ENCODE data around the gene GPRIN2. TPM values are rescaled to one million over a fixed set of nuclear protein-coding genes. Genes with fewer than 3 reads are reported as not detected.
"Not testable (repeated sequence)": the region's sequence is repeated elsewhere in the genome, so short reads cannot be mapped to it uniquely, and the experiment has no call there.

GPRIN2 gene
- total RNA-seq, 1 donor from 2014 or later, result 0.17 TPM

- DNase-seq, result no peak
These were observed 20.3 kb downstream of the GPRIN2 start for GRCh38 chr10:46536171-46536570.

- no peak for DNase-seq
These were observed 21.5 kb downstream of the GPRIN2 start for GRCh38 chr10:46534828-46535524.

GRCh38 chr10:46532256-46532655, 24.2 kb downstream of the GPRIN2 start:
- DNase-seq, result not testable (repeated sequence)

GRCh38 chr10:46530249-46531186, 25.9 kb downstream of the GPRIN2 start:
- no peak for DNase-seq

- DNase-seq, result not testable (repeated sequence)
These were observed 26.7 kb downstream of the GPRIN2 start for GRCh38 chr10:46529742-46530141.

- no peak for DNase-seq
These were observed 27.5 kb downstream of the GPRIN2 start for GRCh38 chr10:46528675-46529615.

- DNase-seq, result no peak
These were observed 28.2 kb downstream of the GPRIN2 start for GRCh38 chr10:46528171-46528671.

GRCh38 chr10:46527241-46527811, 29.1 kb downstream of the GPRIN2 start:
- no peak for DNase-seq

GRCh38 chr10:46526682-46527038, 29.8 kb downstream of the GPRIN2 start:
- DNase-seq, result no peak

- DNase-seq, result no peak
These were observed 30.4 kb downstream of the GPRIN2 start for GRCh38 chr10:46525824-46526681.

- no peak for DNase-seq
These were observed 31.2 kb downstream of the GPRIN2 start for GRCh38 chr10:46525177-46525823.

GRCh38 chr10:46524472-46525176, 31.8 kb downstream of the GPRIN2 start:
- no peak for DNase-seq

GRCh38 chr10:46523962-46524471, 32.4 kb downstream of the GPRIN2 start:
- no peak for DNase-seq

- DNase-seq, result no peak
These were observed 33.1 kb downstream of the GPRIN2 start for GRCh38 chr10:46523119-46523961.

GRCh38 chr10:46522295-46523118, 34.0 kb downstream of the GPRIN2 start:
- no peak for DNase-seq

- DNase-seq, result no peak
These were observed 35.5 kb downstream of the GPRIN2 start for GRCh38 chr10:46520941-46521340.

- no peak for DNase-seq
These were observed 36.1 kb downstream of the GPRIN2 start for GRCh38 chr10:46520381-46520780.
